ENCODE results near the gene PMEL.
"Not testable (repeated sequence)": the region's sequence is repeated elsewhere in the genome, so short reads cannot be mapped to it uniquely, and the experiment has no call there.

The PMEL gene

GRCh38 chr12:55982319-55982936 is 16.6 kb upstream of the PMEL start:
- no peak for DNase-seq

DNA sequence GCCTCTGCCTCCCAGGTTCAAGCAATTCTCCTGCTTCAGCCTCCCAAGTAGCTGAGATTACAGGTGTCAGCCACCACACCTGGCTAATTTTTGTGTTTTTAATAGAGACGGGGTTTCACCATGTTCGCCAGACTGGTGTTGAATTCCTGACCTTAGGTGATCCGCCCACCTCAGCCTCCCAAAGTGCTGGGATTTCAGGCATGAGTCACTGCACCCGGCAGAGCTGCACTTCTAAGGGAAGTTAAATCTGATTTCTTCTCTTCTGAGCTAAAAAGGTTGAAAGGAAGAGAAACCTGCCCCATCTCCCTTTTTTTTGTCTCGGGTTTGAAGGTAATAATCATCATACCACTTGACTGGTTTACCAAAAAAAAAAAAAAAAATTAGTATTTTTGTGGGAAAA is 16.0 kb upstream of the PMEL start:
- DNase-seq, result not testable (repeated sequence)

- no peak for DNase-seq
Measured at GRCh38 chr12:55979069-55979468, 13.2 kb upstream of the PMEL start.

DNA sequence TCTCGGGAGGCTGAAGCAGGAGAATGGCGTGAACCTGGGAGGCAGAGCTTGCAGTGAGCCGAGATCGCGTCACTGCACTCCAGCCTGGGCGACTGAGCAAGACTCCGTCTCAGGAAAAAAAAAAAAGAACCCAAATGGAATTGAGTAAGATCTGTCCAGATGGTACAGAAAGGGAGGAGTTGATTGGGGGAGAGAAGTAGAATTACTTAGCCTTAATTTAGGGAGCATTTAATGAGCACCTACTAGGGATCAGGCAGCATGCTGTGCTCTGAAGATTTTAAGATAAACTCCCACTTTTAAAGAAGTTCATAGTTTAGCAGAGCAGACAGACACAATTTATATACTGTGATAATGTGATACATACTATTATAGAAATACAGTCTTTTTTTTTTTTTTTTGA is 12.6 kb upstream of the PMEL start:
- DNase-seq, result no peak

DNA sequence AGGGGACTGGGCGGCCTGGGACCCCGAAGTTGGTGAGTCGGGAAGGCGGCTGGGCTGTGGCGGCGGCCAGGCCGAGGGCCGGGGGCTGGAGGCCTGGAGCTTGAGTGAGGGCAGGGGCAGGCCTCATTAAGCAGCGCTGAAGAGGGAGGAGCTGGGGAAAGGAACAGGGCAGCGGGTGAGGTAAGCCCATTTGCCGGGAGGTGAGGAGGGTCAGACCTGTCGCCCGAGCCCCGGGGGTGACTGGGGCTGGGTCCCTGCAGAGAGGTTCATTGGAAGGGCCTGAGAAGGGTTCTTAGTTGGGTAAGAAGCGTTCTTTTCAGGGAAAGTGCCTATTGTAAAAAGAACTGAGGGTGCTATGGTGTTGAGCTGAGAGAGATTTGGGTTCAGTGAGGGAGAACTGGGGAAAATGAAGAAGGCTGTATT is 8.5 kb upstream of the PMEL start:
- peak; percentile 43 to 63 for DNase-seq

DNA sequence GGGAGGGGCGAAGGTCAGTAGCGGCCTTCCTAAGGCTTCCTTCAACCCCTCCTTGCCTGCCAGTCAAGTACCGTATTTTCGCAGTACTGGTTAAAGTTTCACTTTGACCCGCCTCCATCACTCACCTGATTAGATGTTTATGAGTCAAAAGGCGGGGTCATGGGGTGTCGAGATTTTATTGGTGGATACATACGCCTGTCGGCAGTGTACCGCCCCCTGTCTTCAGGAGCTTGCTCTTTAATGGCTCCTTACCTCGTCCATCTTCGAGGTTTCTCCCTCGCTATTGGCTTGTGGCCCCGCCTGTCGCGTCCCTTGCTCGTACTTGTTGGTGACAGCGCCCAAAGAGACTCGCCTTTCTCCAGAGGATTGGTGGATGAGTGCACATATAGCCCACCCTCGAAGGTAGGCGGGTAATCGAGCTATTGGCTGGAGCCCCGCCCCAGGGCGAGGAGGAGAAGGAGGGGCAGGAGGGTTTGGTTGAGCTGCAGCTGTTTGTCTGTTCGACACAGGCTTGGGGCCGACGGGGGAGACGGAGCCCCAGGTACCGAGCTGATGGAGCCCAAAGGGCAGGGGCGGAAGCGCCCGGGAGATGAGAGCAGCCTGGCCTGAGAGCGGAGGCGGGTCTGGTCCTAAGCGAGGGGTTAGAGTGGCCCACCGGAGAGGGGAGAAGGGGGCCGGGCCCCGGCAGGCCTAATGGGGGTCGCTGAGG is 7.9 kb upstream of the PMEL start, which contains the start of gene RAB5B:
TSS of gene RAB5B (plus strand) at position 480 of the 709 bp plus-strand sequence. CDS start 12,883 bp downstream, outside the sequence.
- peak; percentile 100 for DNase-seq

DNA sequence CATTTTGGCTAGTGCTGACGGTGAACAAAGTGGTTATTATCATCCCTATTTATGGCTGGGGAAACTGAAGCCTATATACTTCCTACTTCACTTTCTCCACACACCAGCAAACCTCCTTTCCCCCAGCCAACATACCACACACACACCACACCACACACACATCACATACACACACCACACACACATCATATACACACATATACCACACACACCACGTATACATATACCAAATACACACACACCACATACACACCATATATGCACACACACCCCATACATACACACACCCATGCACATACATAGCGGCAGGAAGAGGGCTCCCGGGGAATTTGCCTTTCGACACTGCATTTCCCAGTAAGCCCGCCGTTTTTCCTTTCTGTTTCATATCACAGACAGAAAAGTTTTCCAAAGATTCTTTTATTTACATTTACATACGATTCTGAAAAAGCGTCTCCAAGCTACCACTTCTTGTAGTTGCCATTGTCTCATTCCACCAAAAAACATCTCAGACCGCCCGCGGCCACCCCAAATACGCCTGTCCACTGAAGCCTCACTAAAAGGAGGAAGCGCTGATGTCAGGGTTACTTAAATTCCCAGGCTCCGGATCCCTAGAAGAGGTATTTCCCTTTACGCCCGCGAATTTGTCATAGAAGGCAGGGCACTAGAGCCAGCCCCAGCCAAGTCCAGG is 7.2 kb upstream of the PMEL start:
- DNase-seq, result peak in 1 of 2 experiments; percentile 31

DNA sequence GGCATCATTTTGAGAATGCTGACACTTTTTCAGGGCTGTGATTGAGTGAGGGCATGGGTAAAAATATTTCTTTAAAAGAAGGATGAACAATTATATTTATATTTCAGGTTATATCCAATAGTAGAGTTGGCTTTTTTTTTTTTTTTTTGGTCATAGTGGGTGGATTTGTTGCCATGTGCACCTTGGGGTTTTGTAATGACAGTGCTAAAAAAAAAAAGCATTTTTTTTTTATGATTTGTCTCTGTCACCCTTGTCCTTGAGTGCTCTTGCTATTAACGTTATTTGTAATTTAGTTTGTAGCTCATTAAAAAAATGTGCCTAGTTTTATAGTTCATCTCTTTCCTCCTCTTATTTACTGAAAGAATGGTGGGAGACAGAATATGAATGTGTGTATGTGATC is 6.6 kb upstream of the PMEL start:
- DNase-seq, result no peak

DNA sequence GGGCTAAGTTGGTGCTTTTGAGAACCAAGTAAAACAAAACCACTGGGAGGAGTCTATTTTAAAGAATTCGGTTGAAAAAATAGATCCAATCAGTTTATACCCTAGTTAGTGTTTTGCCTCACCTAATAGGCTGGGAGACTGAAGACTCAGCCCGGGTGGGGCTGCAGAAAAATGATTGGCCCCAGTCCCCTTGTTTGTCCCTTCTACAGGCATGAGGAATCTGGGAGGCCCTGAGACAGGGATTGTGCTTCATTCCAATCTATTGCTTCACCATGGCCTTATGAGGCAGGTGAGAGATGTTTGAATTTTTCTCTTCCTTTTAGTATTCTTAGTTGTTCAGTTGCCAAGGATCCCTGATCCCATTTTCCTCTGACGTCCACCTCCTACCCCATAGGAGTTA is 6.2 kb upstream of the PMEL start:
- no peak for DNase-seq

GRCh38 chr12:55970775-55971174 is 4.9 kb upstream of the PMEL start:
- no peak for DNase-seq

- DNase-seq, result no peak
Measured at GRCh38 chr12:55969356-55969755, 3.5 kb upstream of the PMEL start.

GRCh38 chr12:55966408-55967281 is 803 bp upstream of the PMEL start, which contains the start of gene CDK2:
Gene CDK2, plus strand, starts transcription at chr12:55966830. Its CDS starts 179 bp downstream, at chr12:55967009.
- DNase-seq, result peak; percentile 52 to 92

GRCh38 chr12:55965240-55965639 is 602 bp downstream of the PMEL start:
- no peak for DNase-seq

DNA sequence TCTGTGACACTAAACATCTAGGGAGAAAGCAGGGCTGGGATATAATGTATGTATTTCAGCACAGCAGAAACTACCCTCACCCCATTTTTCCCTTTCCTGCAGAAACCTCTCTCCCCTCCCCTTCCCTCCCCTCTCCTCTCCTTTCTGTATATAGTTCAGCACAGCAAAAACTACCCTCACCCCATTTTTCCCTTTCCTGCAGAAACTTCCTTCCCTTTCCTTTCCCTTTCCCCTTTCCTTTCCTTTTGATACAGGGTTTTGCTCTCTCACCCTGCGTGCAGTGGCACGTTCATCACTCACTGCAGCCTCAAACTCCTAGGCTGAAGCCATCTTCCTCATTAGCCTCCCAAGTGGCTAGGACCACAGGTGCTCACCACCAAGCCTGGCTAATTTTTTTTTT is 2.1 kb downstream of the PMEL start:
- DNase-seq, result no peak

- no peak for DNase-seq
Measured at GRCh38 chr12:55957106-55957859, 8.6 kb downstream of the PMEL start.

- peak in 1 of 2 experiments; percentile 14 for DNase-seq
Measured at GRCh38 chr12:55955800-55956508, 9.9 kb downstream of the PMEL start.

DNA sequence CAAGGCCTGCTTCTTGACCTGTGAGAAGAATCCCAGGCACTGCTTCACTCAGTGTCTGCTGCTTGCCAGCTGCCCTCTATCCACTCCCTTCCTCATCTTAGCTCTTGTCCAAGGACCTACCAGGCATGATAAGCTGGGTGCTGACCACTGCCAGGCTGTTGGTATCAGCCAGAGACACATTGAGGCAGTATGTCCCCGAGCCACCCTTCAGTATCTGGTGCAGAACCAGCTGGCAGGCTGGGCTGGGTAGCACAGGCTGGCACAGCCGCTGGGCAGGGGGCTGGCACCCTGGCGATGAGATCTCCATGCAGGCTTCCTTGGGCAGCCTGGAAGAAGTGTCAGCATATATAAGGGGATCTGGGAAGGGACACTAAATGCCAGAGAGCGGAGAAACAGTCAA is 10.5 kb downstream of the PMEL start:
- DNase-seq, result no peak

DNA sequence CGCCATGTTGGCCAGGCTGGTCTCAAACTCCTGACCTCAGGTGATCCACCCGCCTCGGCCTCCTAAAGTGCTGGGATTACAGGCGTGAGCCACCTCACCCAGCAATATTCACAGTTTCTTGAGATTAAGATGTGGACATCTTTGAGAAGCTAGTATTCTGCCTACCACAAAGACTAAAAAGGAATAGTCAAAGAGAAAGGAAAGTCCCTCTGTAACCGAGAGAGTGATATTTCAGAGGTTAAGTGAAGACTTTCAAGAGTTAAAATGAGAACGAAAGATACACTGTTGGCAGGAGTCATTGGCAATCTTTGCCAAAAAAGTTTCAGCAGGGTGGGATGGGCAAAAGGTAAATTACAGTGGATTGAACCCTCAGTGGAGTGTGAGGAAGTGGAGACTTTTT is 19.3 kb downstream of the PMEL start:
- no peak for DNase-seq

DNA sequence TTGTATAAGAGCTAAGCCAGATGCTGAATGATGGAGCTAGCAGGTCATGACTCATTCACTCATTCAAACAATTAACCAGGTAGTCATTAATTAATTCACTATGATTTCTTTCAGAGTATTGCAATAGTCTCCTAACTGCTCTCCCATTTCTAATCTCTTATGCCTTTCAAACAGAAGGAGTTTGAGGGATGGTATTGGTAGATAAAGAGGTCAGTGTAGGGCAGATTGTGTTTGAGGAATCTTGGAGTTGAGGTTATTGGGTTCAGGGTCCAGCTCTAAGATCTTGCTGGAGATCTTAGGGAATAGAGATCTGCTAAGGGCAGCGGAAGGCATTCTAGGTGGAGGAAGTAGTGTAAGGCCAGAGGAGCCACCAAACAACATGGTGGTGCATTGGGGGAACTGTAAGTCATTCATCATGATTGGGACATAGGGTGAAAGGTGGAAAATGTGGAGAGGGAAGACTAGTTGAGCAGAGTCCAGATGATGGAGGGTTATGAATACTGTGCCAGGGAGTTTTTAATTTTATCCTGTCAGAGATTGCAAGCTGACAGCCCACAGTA is 23.2 kb downstream of the PMEL start:
- DNase-seq, result no peak

DNA sequence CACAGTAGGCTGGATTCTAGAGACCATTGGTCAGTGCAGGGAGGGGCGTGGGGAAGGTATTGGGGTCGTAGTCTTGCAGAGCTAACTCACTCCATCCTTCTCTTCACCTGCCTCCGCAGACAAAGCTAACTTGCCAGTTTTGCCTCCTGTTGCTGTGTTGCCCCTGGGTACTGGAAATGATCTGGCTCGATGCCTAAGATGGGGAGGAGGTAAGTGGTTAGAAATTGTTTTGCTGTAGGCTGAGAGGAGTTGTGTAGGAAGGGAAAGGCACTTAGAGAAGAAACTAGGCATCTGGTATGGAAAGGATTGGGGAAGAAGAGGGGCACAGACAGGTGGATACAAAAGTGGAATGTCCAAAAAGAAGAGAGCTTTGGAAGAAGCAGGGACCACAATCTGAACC is 23.8 kb downstream of the PMEL start:
- DNase-seq, result no peak

Data from NCI-H526 (cell line).